T-helper 1 cell treated with Interleukin-12 subunit alpha and Interleukin-12 subunit beta and Interleukin-4 antibody, amounts not matched to agents 30 ng/mL and 1 ng/mL, for 36 hours (primary cell): ENCODE measurements around the gene PTRHD1. TPM values are rescaled to one million over a fixed set of nuclear protein-coding genes. Genes with fewer than 3 reads are reported as not detected.

ENCODE experiments used
- intact Hi-C: fragments of 100-400 bp; cut with micrococcal nuclease; formaldehyde crosslinking; loops from one replicate; pipeline ENCODE4 v1.15.1; 2024
- total RNA-seq: library from RNA; stranded (reverse); gene quantifications from 2 replicates; pipeline ENCODE4 v1.2.3, GENCODE V29; 2022

The PTRHD1 gene
- total RNA-seq, 1 donor from 2014 or later: 24.0 TPM

GRCh38 chr2:24763843-24764242 lies 29.3 kb downstream of the PTRHD1 start:
- intact Hi-C loops: no loop called here

- intact Hi-C loops: no loop called here
These were observed 30.7 kb downstream of the PTRHD1 start for GRCh38 chr2:24762518-24762917.

GRCh38 chr2:24761866-24762265 lies 31.3 kb downstream of the PTRHD1 start:
- intact Hi-C loops: no loop called here

- intact Hi-C loops: no loop called here
These were observed 36.4 kb downstream of the PTRHD1 start for GRCh38 chr2:24756789-24757188.

- intact Hi-C loops: no loop called here
These were observed 38.0 kb downstream of the PTRHD1 start for GRCh38 chr2:24754985-24755705.

- intact Hi-C loops: no loop called here
These were observed 44.0 kb downstream of the PTRHD1 start for GRCh38 chr2:24749069-24749691.

GRCh38 chr2:24747299-24747698 lies 45.9 kb downstream of the PTRHD1 start:
- intact Hi-C loops: no loop called here

GRCh38 chr2:24745825-24746224 lies 47.4 kb downstream of the PTRHD1 start:
- intact Hi-C loops: no loop called here

GRCh38 chr2:24744356-24744755 lies 48.8 kb downstream of the PTRHD1 start:
- intact Hi-C loops: no loop called here

- intact Hi-C loops: no loop called here
These were observed 49.3 kb downstream of the PTRHD1 start for GRCh38 chr2:24743924-24744323.

GRCh38 chr2:24742730-24743129 lies 50.5 kb downstream of the PTRHD1 start:
- intact Hi-C loops: no loop called here

- intact Hi-C loops: no loop called here
These were observed 53.0 kb downstream of the PTRHD1 start for GRCh38 chr2:24740142-24740541.

Other genes with a start within 250 kb of the PTRHD1 start
- 39.3 and 41.9 TPM in 2 replicates for gene CENPO, start within 50 bp of the PTRHD1 start, total RNA-seq
- gene ADCY3, start 126.8 kb upstream of the PTRHD1 start, total RNA-seq: 40.6 and 43.0 TPM in 2 replicates
- 5.5 and 5.8 TPM in 2 replicates for gene DNAJC27, start 178.6 kb upstream of the PTRHD1 start, total RNA-seq
- 0.07 TPM in 2 replicates for gene EFR3B, start 248.7 kb upstream of the PTRHD1 start, total RNA-seq